ENCODE measurements around the gene CDH8.

Gene CDH8

DNA sequence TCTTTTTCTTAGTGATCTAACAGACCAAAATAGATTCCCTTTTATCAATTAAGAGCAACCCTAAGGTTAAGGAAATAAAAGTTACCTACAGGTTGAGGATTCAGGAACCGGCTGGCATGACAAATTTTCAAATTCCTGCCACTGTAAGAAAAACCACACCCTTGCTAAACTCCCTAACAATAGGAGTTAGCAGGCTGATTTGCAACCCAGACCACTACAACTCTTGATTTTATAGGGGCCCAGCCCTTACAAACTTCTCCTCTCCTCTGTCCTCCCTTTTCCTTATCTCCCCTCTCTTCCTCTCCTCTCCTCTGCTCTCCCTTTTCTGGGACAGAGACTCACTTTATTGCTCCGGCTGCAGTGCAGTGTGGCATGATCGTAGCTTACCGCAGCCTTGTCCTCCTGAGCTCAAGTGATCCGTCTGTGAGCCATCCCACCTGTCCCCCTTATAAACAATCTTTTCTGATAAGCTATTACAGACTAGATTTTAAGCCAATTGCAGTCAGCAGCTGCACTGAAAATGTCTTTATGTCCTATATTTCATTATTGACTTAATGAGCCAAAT lies 418.9 kb downstream of the CDH8 start:
- no peaks in the 10 kb centered on the region for H3K9me3 ChIP-seq (ENCODE audit: control insufficient read depth in 5 of 5, low read length in 5 of 5)

GRCh38 chr16:61616088-61616487 lies 420.1 kb downstream of the CDH8 start:
- Histone ChIP-seq H3K9me3 (ENCODE audit: control insufficient read depth in 5 of 5, low read length in 5 of 5) (no peaks in the 10 kb centered on the region), H3K4me3 (ENCODE audit: low read depth in 1 of 5, low read length in 5 of 5) (no peak overlapping the region), H3K36me3 (ENCODE audit: control insufficient read depth in 5 of 5, insufficient read depth in 5 of 5, low read length in 5 of 5) (no peaks in the 10 kb centered on the region), H3K4me1 (ENCODE audit: control insufficient read depth in 5 of 5, insufficient read depth in 5 of 5, low read length in 5 of 5) (no peaks in the 10 kb centered on the region), H3K27me3 (ENCODE audit: control insufficient read depth in 5 of 5, insufficient read depth in 4 of 5, low read length in 5 of 5) (no peaks in the 10 kb centered on the region), H3K9ac (ENCODE audit: low read length in 5 of 5) (no peak overlapping the region), H3K27ac (ENCODE audit: low read depth, low read length) (no peak overlapping the region)

More for the DNA sequence above, 418.9 kb downstream of the CDH8 start:
- H3K36me3 ChIP-seq (ENCODE audit: control insufficient read depth in 5 of 5, insufficient read depth in 5 of 5, low read length in 5 of 5) = no peaks in the 10 kb centered on the region
- no peak overlapping the region for H3K4me3 ChIP-seq (ENCODE audit: low read depth in 1 of 5, low read length in 5 of 5)
- H3K4me1 ChIP-seq (ENCODE audit: control insufficient read depth in 5 of 5, insufficient read depth in 5 of 5, low read length in 5 of 5) = no peaks in the 10 kb centered on the region
- H3K9ac ChIP-seq (ENCODE audit: low read length in 5 of 5) = no peak overlapping the region
- H3K27me3 ChIP-seq (ENCODE audit: control insufficient read depth in 5 of 5, insufficient read depth in 4 of 5, low read length in 5 of 5) = no peaks in the 10 kb centered on the region
- no peak overlapping the region for H3K27ac ChIP-seq (ENCODE audit: low read depth, low read length)

GRCh38 chr16:61611847-61612491 lies 424.3 kb downstream of the CDH8 start:
- Histone ChIP-seq H3K27ac (ENCODE audit: low read depth, low read length) (no peak overlapping the region), H3K4me3 (ENCODE audit: low read depth in 1 of 5, low read length in 5 of 5) (no peak overlapping the region), H3K27me3 (ENCODE audit: control insufficient read depth in 5 of 5, insufficient read depth in 4 of 5, low read length in 5 of 5) (no peaks in the 10 kb centered on the region), H3K4me1 (ENCODE audit: control insufficient read depth in 5 of 5, insufficient read depth in 5 of 5, low read length in 5 of 5) (no peaks in the 10 kb centered on the region), H3K36me3 (ENCODE audit: control insufficient read depth in 5 of 5, insufficient read depth in 5 of 5, low read length in 5 of 5) (no peaks in the 10 kb centered on the region), H3K9me3 (ENCODE audit: control insufficient read depth in 5 of 5, low read length in 5 of 5) (no peaks in the 10 kb centered on the region), H3K9ac (ENCODE audit: low read length in 5 of 5) (no peak overlapping the region)

GRCh38 chr16:61606581-61606980 lies 429.7 kb downstream of the CDH8 start:
- H3K36me3 ChIP-seq (ENCODE audit: control insufficient read depth in 5 of 5, insufficient read depth in 5 of 5, low read length in 5 of 5) = no peaks in the 10 kb centered on the region
- no peaks in the 10 kb centered on the region for H3K27me3 ChIP-seq (ENCODE audit: control insufficient read depth in 5 of 5, insufficient read depth in 4 of 5, low read length in 5 of 5)
- H3K4me3 ChIP-seq (ENCODE audit: low read depth in 1 of 5, low read length in 5 of 5) = no peak overlapping the region
- H3K4me1 ChIP-seq (ENCODE audit: control insufficient read depth in 5 of 5, insufficient read depth in 5 of 5, low read length in 5 of 5) = no peaks in the 10 kb centered on the region
- H3K9me3 ChIP-seq (ENCODE audit: control insufficient read depth in 5 of 5, low read length in 5 of 5) = peaks cover 0 to 5% (median 0%) of the 10 kb centered on the region in 5 donors
- no peak overlapping the region for H3K9ac ChIP-seq (ENCODE audit: low read length in 5 of 5)
- no peak overlapping the region for H3K27ac ChIP-seq (ENCODE audit: low read depth, low read length)
